GM20000 (cell line): ENCODE data around the gene PRPF18.

Experiments used
- DNase-seq: peaks from one replicate; pipeline ENCODE4 v3.0.0; 2012; ENCODE audit warnings: low spot score
- CTCF ChIP-seq: IDR thresholded peaks from 2 replicates; pipeline ENCODE4 v1.5.1; 2012; ENCODE audit warnings: mild to moderate bottlenecking, control low read depth; ENCODE audit errors: extremely low read depth, missing control alignments

Gene PRPF18

GRCh38 chr10:13631594-13631993 lies 44.8 kb downstream of the PRPF18 start:
- TF ChIP-seq CTCF, result no peak
- DNase-seq, result no peak

- no peak for DNase-seq
- no peak for TF ChIP-seq CTCF
Measured at GRCh38 chr10:13632440-13632839, 45.7 kb downstream of the PRPF18 start.

GRCh38 chr10:13632884-13633440 lies 46.2 kb downstream of the PRPF18 start:
- no peak for TF ChIP-seq CTCF
- no peak for DNase-seq

- no peak for DNase-seq
- no peak for TF ChIP-seq CTCF
Measured at GRCh38 chr10:13633689-13634088, 46.9 kb downstream of the PRPF18 start.

GRCh38 chr10:13634207-13634606 lies 47.4 kb downstream of the PRPF18 start:
- DNase-seq, result no peak

GRCh38 chr10:13636776-13637175 lies 50.0 kb downstream of the PRPF18 start:
- TF ChIP-seq CTCF, result no peak
- DNase-seq, result no peak

More at GRCh38 chr10:13634207-13634606, 47.4 kb downstream of the PRPF18 start:
- TF ChIP-seq CTCF, result no peak

- no peak for TF ChIP-seq CTCF
- DNase-seq, result no peak
Measured at GRCh38 chr10:13637303-13637856, 50.6 kb downstream of the PRPF18 start.
